ENCODE measurements around the gene GPSM1. TPM values are rescaled to one million over a fixed set of nuclear protein-coding genes. Genes with fewer than 3 reads are reported as not detected.

GPSM1 gene
- total and polyA plus RNA-seq, 9 of the 15 experiments (the other 6 are each of a cell fraction or from before 2014, with no cell fraction given): 0.04 to 14.2 (median 3.1) TPM

GRCh38 chr9:136339958-136340310 lies 12.6 kb downstream of the GPSM1 start:
- no peak overlapping the region for H3K27ac ChIP-seq (ENCODE audit: extremely low read depth, low read depth, low read length)
- no peaks in the 10 kb centered on the region for H3K79me2 ChIP-seq (ENCODE audit: control insufficient read depth, insufficient read depth, low read length)
- in situ Hi-C loops (cut with MboI): loop anchor here (25.0 kb wide), 1 partner anchor 297 kb away; no protein-coding TSS in a partner anchor
- WGBS (ENCODE audit: insufficient coverage, low coverage, missing lambda C conversion rate): 84% methylated on average over 12 of the region's 12 CpGs
- no peaks in the 10 kb centered on the region for H3K27me3 ChIP-seq (ENCODE audit: control insufficient read depth in 2 of 2, insufficient read depth in 2 of 2, low read length in 2 of 2)
- no peaks in the 10 kb centered on the region for H3K9me3 ChIP-seq (replicated peaks; ENCODE audit: control insufficient read depth, insufficient read depth, low read depth, low read length)
- POLR2A ChIA-PET: interaction anchor here (0.7 kb wide), 1 partner anchor 14 kb away, joined by 3 read pairs; no protein-coding TSS in a partner anchor
- DNase-seq (ENCODE audit: extremely low read depth in 1 of 4, low spot score in 3 of 4): no peak
- H3K4me3 ChIP-seq: no peak overlapping the region
- H3K9me1 ChIP-seq (ENCODE audit: control insufficient read depth, insufficient read depth, low read length): peaks cover 3% of the 10 kb centered on the region
- H4K20me1 ChIP-seq (replicated peaks; ENCODE audit: control insufficient read depth, insufficient read depth, low read length): no peaks in the 10 kb centered on the region
- no peak overlapping the region for H3K4me2 ChIP-seq (ENCODE audit: insufficient read depth, low read length)
- CTCF ChIA-PET (ENCODE audit: low intra/inter-chr PET ratio): interaction anchor here (1.2 to 2.6 kb wide), 3 partner anchors 24 to 292 kb away, joined by 3 to 10 read pairs (median 9); partner anchors contain the start of genes DNLZ and SNAPC4
- FAIRE-seq: no peak
- TF ChIP-seq MAFG (tag; conservative IDR thresholded peaks at IDR 0.05): no peak
- 0 out of 2 replicates have a peak, but pooled peaks have one; percentile 8 for TF ChIP-seq POLR2G (IDR thresholded peaks at IDR 0.05; ENCODE audit: low read depth, low read length)
- TF ChIP-seq PML (IDR thresholded peaks at IDR 0.05; ENCODE audit: low read length): no peak
- intact Hi-C loops (cut with micrococcal nuclease): loop anchor here (2.0 kb wide), 1 partner anchor 61 kb away; the partner anchor contains the start of gene SNAPC4
- peaks cover 22% of the 10 kb centered on the region; the same call in 1 of the 3 replicates for H3K36me3 ChIP-seq (ENCODE audit: control insufficient read depth, insufficient read depth, low read length)
- peaks cover 7 to 96% of the 10 kb centered on the region in 2 experiments for H3K4me1 ChIP-seq (replicated peaks in 1 of 2; ENCODE audit: control insufficient read depth in 2 of 2, insufficient read depth in 2 of 2, low read length in 2 of 2)
- ATAC-seq: no peak
- H2AFZ ChIP-seq (ENCODE audit: low read depth, low read length): no peak overlapping the region
- H3K9ac ChIP-seq (ENCODE audit: insufficient read depth in 1 of 2, low read depth in 2 of 2, low read length in 2 of 2): no peak overlapping the region
- no TSS peak for BruUV-seq (replicated peaks)

- Histone ChIP-seq H3K27me3 (ENCODE audit: control insufficient read depth in 2 of 2, insufficient read depth in 2 of 2, low read length in 2 of 2) (no peaks in the 10 kb centered on the region), H3K36me3 (ENCODE audit: control insufficient read depth, insufficient read depth, low read length) (peaks cover 22% of the 10 kb centered on the region; the same call in 1 of the 3 replicates), H3K4me3 (no peak overlapping the region), H2AFZ (ENCODE audit: low read depth, low read length) (no peak overlapping the region), H3K4me2 (ENCODE audit: insufficient read depth, low read length) (no peak overlapping the region), H4K20me1 (replicated peaks; ENCODE audit: control insufficient read depth, insufficient read depth, low read length) (no peaks in the 10 kb centered on the region), H3K9me1 (ENCODE audit: control insufficient read depth, insufficient read depth, low read length) (peaks cover 3% of the 10 kb centered on the region), H3K79me2 (ENCODE audit: control insufficient read depth, insufficient read depth, low read length) (no peaks in the 10 kb centered on the region), H3K9me3 (replicated peaks; ENCODE audit: control insufficient read depth, insufficient read depth, low read depth, low read length) (no peaks in the 10 kb centered on the region), H3K4me1 (replicated peaks in 1 of 2; ENCODE audit: control insufficient read depth in 2 of 2, insufficient read depth in 2 of 2, low read length in 2 of 2) (peaks cover 10 to 96% of the 10 kb centered on the region in 2 experiments), H3K9ac (ENCODE audit: insufficient read depth in 1 of 2, low read depth in 2 of 2, low read length in 2 of 2) (no peak overlapping the region), H3K27ac (ENCODE audit: extremely low read depth, low read depth, low read length) (no peak overlapping the region)
- DNase-seq (ENCODE audit: extremely low read depth in 1 of 4, low spot score in 3 of 4) (no peak), FAIRE-seq (no peak), ATAC-seq (no peak)
- intact Hi-C loops (cut with micrococcal nuclease) (no loop called here), in situ Hi-C loops (cut with MboI) (loop anchor here (25.0 kb wide), 1 partner anchor 297 kb away; no protein-coding TSS in a partner anchor)
- POLR2A ChIA-PET: interaction anchor here (0.6 to 1.0 kb wide), 3 partner anchors 18 to 110 kb away, joined by 3 to 4 read pairs (median 3); no protein-coding TSS in a partner anchor
- CTCF ChIA-PET (ENCODE audit: low intra/inter-chr PET ratio): interaction anchor here (1.1 to 2.6 kb wide), 3 partner anchors 23 to 61 kb away, joined by 3 to 10 read pairs (median 9); partner anchors contain the start of genes DNLZ and SNAPC4
- 82% methylated on average over 10 of the region's 28 CpGs for WGBS (ENCODE audit: insufficient coverage, low coverage, missing lambda C conversion rate)
- no TSS peak for BruUV-seq (replicated peaks)
- TF ChIP-seq MAFK (IDR thresholded peaks at IDR 0.05; ENCODE audit: low read length) (no peak), SNRNP70 (optimal IDR thresholded peaks at IDR 0.05; ENCODE audit: low read depth, low read length) (no peak), ZNF263 (CRISPR knock-in tag; IDR thresholded peaks at IDR 0.05; ENCODE audit: borderline replicate concordance) (0 out of 2 replicates have a peak, but pooled peaks have one; percentile 22), GATAD2A (IDR thresholded peaks at IDR 0.05) (no peak)
These were observed 13.2 kb downstream of the GPSM1 start for GRCh38 chr9:136340356-136341041.

Data from K562 (cell line).